T follicular helper cell (primary cell): ENCODE data around the gene MICAL2.

Source experiments
- DNase-seq: peaks from one replicate; pipeline ENCODE4 v3.0.0-alpha.2; 2020; ENCODE audit warnings: low read depth

The MICAL2 gene

DNA sequence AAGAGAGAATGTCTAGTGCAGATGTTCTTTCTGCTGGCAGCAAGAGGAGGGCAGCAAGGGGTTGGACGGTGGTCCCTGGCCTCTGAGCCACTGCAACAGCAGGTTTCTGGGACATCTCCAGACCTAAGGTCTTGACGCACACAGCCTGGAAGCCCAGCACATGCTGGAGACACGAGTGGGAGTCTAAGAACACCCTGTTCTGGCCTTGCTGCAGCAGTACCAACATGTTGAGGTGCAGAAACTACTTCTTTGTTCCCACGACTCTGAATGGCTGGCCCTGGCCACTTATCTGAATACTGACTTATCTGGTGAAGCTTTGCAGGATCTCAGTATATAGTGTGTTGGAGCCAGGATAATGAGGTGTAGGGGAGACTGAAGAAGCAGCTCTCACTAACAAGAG, 6.8 kb downstream of the MICAL2 start:
- DNase-seq, result no peak

DNA sequence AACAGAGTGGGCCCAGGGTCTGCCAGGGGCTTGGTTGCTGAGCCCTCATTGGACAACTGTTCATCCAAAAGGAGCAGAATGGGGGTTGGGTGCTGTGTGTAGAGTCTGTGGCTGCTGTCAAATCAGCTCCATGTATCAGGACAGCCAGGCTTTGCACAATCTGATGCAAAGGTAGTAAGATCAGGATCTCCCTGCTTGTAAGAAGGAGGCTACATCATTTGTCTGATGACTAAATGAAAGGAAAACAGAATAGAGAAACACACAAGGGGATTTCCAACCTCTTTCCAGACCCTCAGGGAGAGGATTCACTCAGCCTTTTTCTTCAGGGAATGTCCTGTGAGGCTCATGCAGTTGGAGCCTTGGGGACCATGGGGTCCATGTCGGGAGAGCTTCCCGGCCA, 7.2 kb downstream of the MICAL2 start:
- no peak for DNase-seq

DNA sequence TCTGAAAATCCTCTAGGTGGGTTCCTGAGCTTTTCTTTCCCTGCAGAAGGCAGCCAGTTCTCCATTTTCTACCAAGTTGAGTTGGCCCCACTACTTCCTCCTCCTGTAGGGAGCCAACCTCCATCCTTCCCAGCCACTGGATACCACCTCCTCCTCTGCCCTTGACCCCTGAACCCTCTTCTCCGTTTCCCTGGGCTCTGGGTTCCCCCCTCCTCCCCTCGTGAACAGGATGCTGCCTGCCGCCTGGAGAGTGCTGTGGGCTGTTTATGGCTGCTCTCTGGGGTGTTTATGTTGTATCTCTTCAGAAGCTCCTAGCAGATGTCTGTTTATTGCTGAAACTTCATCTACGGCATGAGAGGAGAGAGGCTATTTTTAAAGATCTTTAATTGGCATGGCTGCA, 8.6 kb downstream of the MICAL2 start:
- no peak for DNase-seq

DNA sequence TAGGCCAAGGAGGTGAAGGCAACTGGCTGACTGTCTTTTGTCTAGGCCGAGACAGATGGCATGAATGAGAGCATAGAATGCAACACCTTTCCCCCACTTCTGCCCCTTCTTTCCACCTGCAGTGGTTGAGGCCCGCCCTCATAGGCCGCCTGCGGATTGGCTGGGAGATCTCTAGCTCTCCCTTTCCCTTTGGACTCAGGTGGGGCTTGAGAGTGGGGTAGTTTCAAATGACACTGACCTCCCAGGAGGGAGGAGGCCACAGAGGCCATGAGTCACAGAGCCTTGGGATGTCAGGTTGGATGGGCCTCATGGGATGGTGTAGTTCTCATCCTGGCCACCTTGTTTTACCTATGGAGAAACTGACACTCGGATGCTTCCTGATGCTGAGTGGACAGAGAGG, 9.1 kb downstream of the MICAL2 start:
- DNase-seq, result no peak

DNA sequence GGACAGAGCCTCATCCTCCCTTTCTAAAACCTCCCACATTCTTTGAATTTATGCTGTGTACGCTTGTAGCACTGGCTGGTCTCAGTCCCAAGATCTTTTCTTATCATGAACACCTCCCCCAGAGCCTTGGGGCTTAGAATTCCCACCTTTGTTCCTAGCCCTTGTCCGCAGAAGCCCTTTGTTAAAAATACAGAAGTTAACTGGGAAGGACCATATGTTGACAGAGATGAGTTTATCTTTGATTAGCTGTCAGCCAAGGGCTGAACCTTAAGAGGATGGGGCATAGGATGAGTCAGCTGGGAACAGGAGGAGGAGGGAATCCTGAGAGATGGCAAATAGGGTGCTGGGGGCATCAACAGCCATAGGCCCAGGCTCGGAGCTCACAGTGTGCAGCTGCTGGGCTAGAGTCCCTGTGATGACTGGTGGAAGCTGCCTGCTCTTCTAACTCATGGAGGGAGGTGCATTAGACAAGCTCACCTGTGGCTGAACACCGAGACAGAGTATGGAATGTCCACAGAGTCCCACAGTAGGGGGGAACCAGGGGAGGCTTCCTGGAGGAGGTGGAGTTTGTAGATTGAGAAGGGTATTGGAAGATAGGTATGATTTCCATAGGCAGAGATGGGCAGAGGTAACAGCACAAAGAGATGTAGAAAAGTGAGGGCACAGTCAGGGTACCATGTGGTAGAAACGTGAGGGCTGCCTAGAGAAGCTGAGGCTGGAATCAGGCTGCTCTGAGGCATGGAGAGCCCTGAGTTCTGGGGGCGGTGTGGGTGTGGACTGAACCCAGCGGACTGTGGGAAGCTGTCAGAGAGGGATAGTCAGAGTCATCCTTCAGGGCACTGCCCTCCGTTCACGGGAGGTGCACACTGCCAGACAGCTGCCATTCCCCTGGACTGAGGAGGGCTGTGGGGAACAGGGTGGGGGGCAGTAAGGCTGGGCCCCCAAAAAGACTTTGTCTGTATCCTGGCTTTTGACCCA, 9.9 kb downstream of the MICAL2 start:
- no peak for DNase-seq

DNA sequence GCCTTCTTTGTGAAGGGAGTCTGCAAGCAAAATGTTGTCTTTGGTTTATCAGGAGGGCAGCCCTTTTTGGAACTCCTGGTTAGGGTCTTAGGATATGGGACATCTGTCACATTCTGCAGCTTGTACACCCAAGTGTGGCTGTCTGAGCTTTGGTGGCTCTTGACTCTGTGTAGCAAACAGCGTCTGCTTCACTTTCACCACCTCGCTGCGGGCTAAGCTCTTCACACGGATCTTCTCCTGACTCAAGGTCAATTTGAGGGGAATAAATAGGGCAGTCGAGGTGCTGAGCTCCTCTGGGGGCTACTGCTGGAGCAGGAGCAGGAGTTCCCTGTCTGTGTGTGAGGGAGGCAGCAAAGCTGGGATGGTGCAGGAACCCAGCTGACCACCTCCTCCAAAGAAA, 10.6 kb downstream of the MICAL2 start:
- no peak for DNase-seq

DNA sequence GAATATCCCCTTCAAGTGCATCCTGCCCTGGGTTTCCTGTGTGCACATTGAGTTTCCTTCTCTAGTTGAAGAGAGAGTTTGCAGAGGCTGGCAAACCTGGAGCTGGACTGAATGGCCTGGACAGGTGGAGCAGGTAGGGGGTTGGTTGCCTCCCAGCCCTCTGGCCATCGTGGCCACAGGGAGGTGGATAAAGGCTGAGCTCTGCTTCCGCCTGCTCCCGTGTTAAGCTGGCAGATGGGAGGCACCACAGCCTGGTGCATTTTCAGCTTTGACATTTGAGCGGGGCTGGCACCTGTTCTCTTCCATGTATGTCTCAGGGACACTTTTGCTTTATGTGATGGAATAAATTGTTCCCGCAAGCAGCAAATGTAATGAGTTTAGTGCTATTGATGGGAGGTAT, 11.1 kb downstream of the MICAL2 start:
- DNase-seq, result no peak

DNA sequence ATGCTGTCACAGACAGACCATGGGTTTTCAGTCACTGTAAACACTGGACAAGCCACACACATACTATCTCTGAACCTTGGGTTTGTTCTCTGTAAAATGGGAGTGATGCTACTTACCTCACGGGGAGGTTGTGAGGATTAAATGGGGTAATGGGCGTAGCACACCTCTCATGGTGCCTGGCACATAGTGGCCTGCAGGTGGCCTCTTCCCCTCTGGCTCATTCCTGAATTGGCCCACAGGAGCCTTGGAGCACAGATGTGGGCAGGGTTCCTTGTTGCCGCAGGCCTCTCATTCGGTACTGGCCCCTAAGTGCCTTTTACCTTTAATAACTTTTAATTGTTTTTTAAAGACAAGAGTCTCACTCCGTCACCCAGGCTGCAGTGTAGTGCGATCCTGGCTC, 11.7 kb downstream of the MICAL2 start:
- DNase-seq, result no peak

DNA sequence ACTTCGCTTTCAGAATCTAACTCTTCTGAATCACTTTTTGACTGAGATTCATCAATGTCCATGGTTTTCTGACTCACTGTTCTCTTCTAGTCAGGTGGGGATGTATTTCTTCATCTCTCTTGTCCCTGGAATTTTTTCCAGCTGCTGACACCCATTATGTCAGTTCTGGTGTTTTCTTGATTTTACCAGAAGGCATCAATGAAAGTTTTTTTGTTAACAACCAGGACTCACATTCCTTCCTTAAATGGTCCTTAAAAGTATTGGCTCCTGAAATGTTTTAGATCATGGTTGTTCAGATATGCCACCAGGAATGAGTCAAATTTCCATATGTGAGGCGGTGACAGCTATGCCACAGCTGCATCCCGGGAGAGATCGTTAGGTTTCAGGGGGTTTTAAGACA, 12.9 kb downstream of the MICAL2 start:
- DNase-seq, result no peak

DNA sequence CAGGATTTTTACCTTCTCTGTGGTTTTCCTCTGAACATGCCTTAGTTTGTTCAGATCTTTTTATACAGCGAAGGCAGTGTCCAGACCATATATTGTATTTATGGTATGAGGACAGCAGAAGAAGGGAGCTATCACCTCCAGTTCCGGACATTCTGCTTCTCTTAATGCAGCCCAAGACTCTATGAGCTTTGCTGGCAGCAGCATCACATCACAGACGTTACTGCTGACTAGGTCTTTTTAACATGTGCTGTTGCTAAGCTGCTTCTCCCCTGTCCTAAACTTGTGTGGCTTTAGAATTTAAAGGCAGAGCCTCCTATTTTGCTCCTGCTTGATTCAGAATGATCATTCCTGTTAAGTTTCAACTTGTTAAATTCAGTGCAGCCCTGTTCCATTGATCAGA, 13.4 kb downstream of the MICAL2 start:
- no peak for DNase-seq

DNA sequence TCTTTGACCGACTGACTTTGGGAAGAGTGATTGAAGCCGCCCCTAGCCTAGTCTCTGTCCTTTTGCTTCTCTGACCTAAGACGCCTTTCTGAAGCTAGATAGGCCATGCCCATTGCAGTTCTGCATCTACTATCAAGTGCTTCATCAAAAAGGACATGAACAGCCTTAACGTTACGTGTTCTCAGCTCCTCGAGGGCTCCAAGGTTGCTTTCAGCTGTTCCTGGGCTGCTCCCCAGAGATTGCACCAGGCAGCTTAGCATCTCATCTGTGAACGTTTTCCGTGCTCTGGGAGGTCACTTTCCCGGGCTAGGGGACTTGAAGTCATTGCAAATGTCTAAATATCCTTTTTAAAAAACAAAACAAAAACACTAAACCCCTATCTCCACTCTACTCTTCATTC, 13.9 kb downstream of the MICAL2 start:
- no peak for DNase-seq

DNA sequence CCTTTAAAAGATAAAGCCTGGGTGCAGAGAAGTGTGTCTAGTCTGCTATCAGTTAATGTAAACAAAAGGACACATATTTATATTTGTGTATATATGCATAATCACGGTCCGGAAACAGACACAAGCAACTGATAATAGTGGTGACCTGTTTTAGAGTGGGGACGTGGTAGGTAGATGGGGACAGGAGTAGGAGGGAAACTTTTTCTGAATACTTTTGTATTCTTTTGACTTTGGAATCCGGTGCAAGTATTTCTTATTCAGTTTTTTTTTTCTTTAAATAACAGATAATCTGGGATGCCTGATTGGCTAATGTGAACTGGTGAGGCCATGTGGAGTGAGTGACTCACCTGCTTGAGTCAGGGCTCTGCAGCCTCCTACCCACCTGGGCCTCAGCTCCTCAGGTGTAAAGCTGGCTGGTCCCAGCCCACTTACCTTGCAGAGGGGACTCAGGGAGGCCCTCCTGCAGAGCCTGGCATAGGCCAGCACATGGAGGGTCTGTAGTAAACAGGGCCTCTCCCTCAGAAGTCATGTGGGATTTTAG, 15.3 kb downstream of the MICAL2 start:
- no peak for DNase-seq

DNA sequence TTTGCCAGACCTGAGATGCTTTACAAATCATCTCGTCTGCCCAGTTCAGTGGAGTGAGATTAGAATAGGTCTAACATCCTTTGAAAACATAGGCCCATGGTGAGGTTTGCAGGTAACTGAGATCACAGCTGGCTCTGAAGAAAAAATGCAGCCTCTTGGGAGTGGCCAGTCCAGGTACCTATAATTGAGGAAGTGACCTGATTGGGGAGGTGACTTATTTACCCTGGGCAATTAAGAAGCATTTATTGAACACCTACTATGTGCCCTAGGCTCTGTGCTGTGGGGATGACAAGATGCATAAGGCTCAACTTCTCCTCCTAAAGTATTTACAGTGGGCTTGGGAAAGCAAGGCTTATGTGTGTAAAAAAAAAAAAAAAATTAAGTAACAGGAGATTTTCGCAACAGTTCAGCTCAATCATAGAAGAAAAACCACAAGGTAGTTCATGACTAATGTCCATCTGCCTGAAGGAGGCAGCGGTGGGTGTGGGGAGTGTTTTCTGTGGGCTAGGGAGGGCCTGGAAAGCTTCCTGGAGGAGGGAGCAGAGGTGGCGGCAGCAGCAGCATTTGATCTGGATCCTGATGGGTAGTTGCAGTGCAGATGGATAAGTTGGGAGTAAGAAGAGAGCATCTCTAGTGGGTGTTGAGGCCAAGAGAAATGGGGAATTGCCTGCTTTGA, 16.1 kb downstream of the MICAL2 start:
- no peak for DNase-seq

DNA sequence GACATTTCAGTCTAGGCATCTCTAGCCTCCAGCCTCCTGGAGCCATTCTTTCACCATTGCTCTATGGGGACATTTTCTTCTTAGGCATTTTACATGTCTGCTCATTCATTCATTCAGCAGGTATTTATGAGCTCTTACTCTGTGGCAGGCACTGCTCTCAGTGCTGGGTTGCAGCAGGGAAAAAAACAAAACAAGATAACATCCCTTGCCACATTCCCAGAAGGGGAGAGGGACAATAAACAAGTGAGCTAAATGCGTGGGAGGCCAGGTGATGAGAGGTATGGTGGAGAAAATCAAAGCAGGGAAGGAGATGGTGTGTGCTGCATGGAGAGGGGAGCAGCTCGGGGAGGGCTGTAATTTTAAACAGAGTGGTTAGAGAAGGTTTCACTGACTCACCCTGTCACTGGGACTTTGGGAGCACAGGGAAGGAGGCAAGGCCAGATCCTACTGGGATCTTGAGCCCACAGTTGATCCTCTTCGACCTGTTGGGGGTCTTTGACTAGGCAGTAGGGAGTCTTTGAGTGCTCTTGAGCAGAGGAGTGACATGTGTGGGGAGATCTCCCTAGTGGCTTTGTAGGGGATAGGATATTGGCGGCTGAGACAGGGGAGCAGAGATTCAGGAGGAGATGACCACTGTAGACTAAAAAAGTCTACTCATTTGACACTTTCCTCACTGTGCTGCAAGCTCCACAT, 17.0 kb downstream of the MICAL2 start:
- DNase-seq, result no peak

DNA sequence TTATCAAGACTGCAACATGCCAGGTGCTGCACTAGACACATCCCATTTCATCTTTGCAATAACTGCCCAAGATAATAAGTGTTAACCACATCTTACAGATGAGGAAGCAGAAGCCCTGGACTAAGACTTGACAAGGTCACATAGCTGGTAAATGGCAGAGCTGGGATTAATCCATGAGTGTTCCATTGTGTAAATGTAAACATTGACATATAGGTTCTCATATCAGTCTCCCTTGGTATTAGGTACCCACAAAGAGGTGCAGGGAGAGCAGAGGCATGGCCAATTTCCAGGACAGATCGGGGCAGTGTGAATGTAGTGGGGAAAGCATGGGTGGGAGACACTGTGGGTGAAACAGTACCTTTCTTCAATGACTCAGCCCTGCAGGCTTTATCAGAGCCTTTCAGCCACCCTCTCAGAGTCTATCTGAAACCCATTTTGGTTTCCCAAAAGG, 17.9 kb downstream of the MICAL2 start:
- DNase-seq, result no peak

DNA sequence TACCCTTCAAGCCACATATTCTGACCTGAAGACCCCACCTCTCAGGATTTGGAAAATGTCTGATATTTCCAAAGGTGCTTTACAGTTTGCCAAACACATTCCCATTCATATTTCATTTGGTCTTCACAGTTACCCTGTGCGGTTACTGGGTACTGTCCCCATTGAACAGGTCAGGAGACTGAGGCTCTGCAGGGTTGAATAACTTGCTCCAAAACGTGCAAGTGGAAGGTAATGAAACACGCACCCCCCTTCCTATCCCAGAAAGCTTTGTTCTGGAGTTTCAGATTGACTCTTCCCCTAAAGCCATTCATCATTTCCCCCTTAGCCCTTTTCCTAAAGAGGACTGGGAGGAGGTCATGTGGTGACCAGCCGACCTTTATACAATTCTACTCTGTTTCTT, 18.8 kb downstream of the MICAL2 start:
- DNase-seq, result no peak

DNA sequence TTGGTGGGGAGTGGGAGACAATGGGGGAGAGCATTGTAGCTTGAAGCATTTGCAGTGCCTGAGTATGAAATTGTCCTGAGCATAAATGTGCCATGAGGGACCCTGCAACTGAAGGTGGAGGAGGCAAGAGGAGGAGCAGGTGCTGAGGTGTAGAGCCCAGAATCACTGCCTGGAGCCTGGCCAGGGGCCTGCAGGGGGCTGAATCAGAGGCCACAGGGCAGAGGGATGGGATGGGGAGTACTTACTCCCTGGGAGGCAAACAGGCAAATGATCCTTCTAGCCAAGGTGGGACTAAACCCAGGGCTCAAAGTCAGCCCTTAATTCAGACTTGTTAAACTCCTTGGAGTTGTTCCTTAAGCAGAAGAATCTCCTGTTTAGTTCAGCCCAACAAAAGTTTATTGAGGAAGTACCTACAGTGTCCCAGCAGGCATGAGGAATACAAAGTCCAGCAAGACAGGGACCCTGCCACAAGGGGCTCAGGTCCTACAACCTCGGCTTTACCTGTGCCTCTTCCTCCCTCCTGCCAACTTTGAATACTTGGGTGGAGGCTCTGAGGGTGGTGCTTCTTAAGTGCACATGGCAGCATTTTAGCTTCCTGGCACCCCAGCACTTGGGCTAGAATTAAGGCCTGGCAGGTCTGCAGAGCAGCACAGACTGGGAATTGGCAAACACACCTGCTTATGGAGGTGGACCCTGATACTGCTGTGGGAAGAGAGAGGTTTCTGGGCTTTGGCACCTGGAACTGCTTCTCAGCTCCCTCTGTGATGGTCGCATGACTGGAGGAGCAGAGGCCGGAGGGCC, 20.0 kb downstream of the MICAL2 start:
- DNase-seq, result no peak

DNA sequence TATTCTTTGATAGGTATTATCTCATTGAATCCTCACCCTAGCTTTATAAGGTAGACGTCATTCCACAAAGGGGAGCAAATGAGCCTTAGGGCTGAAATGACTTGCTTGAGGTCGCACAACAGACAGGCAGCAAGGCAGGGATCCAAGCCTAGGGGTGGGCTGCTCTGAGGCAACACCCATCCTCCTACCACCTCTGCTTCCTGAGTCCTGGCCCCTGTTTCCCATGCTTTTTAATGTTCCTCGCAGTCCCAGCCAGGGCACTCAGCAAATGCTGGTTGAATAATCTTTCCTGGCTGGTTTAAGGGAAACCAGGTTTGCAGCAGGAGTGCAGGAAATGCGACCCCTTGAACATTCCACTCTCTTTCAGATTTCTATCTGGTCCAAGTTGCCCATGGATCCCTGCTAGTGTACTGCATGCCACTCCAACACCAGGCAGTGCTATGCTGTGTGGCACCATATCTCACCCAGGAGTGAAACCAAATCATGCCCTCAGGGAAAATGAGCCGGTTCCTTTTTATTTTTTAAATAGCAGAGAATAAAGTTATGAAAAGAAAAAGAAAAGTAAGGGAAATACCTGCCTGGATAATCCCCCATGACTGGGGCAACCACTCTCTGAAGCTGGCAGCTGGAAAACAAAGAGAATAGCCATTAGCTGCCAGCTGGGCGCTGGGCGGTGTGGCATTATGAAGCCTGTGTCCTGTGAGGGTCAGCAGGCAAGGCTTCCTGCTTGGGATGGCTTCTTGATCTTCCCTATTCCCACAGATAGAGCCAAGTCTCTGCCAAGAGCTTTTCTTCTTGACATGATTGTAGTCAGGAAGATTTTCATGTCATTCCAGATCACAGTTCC, 21.8 kb downstream of the MICAL2 start:
- no peak for DNase-seq

DNA sequence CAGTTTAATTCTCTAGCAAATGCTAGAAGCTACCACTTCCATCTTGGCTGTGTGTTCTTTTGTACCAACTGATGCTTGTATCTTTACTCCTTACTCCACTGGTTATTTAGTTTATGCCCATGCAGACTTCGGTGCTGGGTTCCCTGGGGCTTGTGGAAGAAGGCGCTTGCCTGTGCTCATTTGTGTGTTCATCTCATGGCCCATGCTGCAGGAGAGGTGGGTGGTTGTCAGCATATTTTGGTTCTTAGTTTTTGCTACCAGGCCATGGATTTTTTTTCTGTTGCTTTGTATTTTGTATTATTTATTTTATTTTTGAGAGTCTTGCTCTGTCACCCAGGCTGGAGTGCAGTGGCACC, 22.4 kb downstream of the MICAL2 start:
- DNase-seq, result no peak

DNA sequence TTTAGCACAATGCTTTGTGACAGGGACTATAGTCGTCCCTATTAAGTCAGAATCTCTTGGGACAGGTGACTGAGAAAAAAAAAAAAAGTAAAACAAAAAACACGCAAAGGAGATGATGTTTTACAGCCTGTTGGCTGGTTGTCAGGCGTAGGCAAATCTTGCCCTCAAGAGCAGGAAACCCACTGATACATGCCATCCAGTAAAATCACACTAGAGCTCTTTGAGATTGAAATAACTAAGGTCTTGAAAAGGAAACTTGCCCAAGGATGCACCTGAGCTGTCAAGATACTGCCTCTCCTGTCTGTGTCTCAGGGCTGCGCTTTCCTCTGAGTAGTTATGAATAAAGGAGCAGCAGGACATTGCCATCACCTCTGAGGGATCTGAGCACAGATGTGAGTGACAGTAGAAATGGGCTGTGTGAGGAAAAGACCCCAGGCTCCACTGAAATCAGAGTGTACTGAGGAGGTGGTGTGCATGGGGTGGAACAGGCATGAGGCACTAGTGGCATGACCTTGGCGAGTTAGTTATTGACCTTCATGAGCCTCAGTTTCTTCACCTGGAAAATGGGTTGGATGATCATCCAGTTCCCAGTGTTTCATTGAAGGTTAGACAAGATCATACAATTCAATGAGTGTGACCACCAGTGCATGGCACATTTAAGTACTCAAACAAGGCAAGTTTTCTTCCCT, 23.3 kb downstream of the MICAL2 start:
- no peak for DNase-seq
